PC-3 (cell line): ENCODE measurements around the gene ENO4. TPM values are rescaled to one million over a fixed set of nuclear protein-coding genes. Genes with fewer than 3 reads are reported as not detected.

ENCODE experiments used
- ATAC-seq: fragments of 200-7000 bp; cut with Tn5 transposase; 2 replicates; pipeline ENCODE4 v1.9.1; 2020; ENCODE audit warnings: mild to moderate bottlenecking, moderate library complexity
- BruUV-seq: library from RNA; stranded (reverse); fragments of 400-500 nt; replicated peaks from 2 replicates; lab custom pipeline; 2021; lab: Mats Ljungman, UMichigan
- CTCF ChIA-PET: fragments of 300-600 bp; sonication (Branson Sonifier 250); formaldehyde crosslinking; loops from one replicate; lab custom pipeline; 2022; ENCODE audit warnings: antibody characterized with exemption; lab: Charles Lee
- POLR2A ChIA-PET: fragments of 300-600 bp; sonication (Branson Sonifier 250); formaldehyde crosslinking; loops from one replicate; lab custom pipeline; 2022; ENCODE audit warnings: antibody characterized with exemption; ENCODE audit not compliant: unreplicated experiment; lab: Charles Lee
- DNase-seq: peaks from one replicate; pipeline ENCODE4 v3.0.0-alpha.2; 2015
- H2AFZ ChIP-seq: fragments of 300-600 bp; sonication (generic); 2 replicates; pipeline ENCODE4 v1.6.0; 2016; ENCODE audit warnings: antibody characterized with exemption, low read length
- H3F3A ChIP-seq: fragments of 300-600 bp; sonication (generic); one replicate; pipeline ENCODE4 v1.6.0; 2017; ENCODE audit warnings: antibody characterized with exemption, low read length, control low read depth, mild to moderate bottlenecking; ENCODE audit not compliant: unreplicated experiment
- H3K27ac ChIP-seq: fragments of 300-600 bp; sonication (generic); 2 replicates; pipeline ENCODE4 v1.5.1; 2016; ENCODE audit warnings: mild to moderate bottlenecking, low read length
- H3K27me3 ChIP-seq: fragments of 300-600 bp; sonication (generic); 2 replicates; pipeline ENCODE4 v1.6.1; 2016; ENCODE audit warnings: low read length, mixed read lengths
- H3K36me3 ChIP-seq: fragments of 300-600 bp; sonication (generic); 2 replicates; pipeline ENCODE4 v1.6.1; 2016; ENCODE audit warnings: low read depth, mixed run types, low read length, mixed read lengths
- H3K4me1 ChIP-seq: fragments of 300-600 bp; sonication (generic); 2 replicates; pipeline ENCODE4 v1.5.1; 2016; ENCODE audit warnings: low read length; ENCODE audit not compliant: insufficient read depth
- H3K4me2 ChIP-seq: fragments of 300-600 bp; sonication (generic); 2 replicates; pipeline ENCODE4 v1.6.0; 2016; ENCODE audit warnings: low read length
- H3K4me3 ChIP-seq: fragments of 300-600 bp; sonication (generic); 2 replicates; pipeline ENCODE4 v1.5.1; 2016; ENCODE audit warnings: mild to moderate bottlenecking, low read length, mixed read lengths
- H3K79me2 ChIP-seq: fragments of 300-600 bp; sonication (generic); 2 replicates; pipeline ENCODE4 v1.6.1; 2017; ENCODE audit warnings: low read length, mixed read lengths
- H3K9ac ChIP-seq: fragments of 300-600 bp; sonication (generic); 2 replicates; pipeline ENCODE4 v1.6.0; 2016; ENCODE audit warnings: mild to moderate bottlenecking, low read length
- H3K9me2 ChIP-seq: fragments of 300-600 bp; sonication (generic); replicated peaks from 2 replicates; pipeline ENCODE4 v1.6.1; 2016; ENCODE audit warnings: mixed run types, low read length, mixed read lengths
- H3K9me3 ChIP-seq: fragments of 300-600 bp; sonication (generic); 2 replicates; pipeline ENCODE4 v1.6.1; 2016; ENCODE audit warnings: low read length, mixed read lengths
- H4K20me1 ChIP-seq: fragments of 300-600 bp; sonication (generic); 2 replicates; pipeline ENCODE4 v1.6.1; 2016; ENCODE audit warnings: low read length, mixed read lengths
- EZH2 ChIP-seq: fragments of 300-600 bp; sonication (generic); IDR thresholded peaks from one replicate; pipeline ENCODE4 v1.6.1; 2017; ENCODE audit warnings: antibody characterized with exemption, mild to moderate bottlenecking, low read length; ENCODE audit not compliant: unreplicated experiment
- EZH2phosphoT487 ChIP-seq: fragments of 300-600 bp; sonication (generic); IDR thresholded peaks from 2 replicates; pipeline ENCODE4 v1.6.1; 2018; ENCODE audit warnings: mild to moderate bottlenecking, antibody characterized with exemption, low read length, borderline replicate concordance
- intact Hi-C: fragments of 100-400 bp; cut with micrococcal nuclease; formaldehyde crosslinking; loops from 2 replicates; pipeline ENCODE4 v1.9.0; 2023
- total RNA-seq: library from RNA; depleted of rRNA; stranded (reverse); fragments of >200 nt; gene quantifications from 2 replicates; pipeline ENCODE4 v1.2.3, GENCODE V29; 2014
- TF ChIP-seq, protein P1 (sequence below): fragments of 300-600 bp; sonication (generic); conservative IDR thresholded peaks from 2 replicates; pipeline ENCODE4 v1.5.1; 2017; ENCODE audit warnings: antibody characterized with exemption, low read depth, mild to moderate bottlenecking, low read length

The ENO4 gene
- total RNA-seq, 1 experiment from 2014 or later, result not detected

DNA sequence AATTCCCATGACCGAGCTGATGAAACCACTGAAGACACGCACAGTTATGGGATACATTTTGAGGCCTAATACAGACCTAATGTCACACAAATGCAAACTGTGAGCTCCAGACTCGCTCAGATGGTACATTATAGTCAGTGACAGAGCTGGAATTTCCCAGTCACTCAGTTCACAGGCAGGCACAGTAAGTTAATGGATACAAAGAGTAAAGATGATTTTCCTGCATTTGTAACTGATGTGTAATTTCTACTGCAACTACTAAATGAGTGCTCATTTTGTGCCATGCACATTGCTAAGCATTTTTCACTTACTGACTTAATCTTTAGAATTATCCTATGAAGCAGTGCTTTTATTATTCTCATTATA is 56.5 kb downstream of the ENO4 start:
- CTCF ChIA-PET, result no interaction called here
- H3K9me2 ChIP-seq, result no peaks in the 10 kb centered on the region
- no peak overlapping the region for H2AFZ ChIP-seq
- intact Hi-C loops, result no loop called here
- peaks cover 9% of the 10 kb centered on the region; the same call in 1 of the 2 replicates for H3K36me3 ChIP-seq
- no peaks in the 10 kb centered on the region for H3K27me3 ChIP-seq
- H4K20me1 ChIP-seq, result no peaks in the 10 kb centered on the region
- no peaks in the 10 kb centered on the region for H3K9me3 ChIP-seq
- no peaks in the 10 kb centered on the region for H3K79me2 ChIP-seq
- TF ChIP-seq EZH2phosphoT487 (no peak), EZH2 (no peak)
- TF ChIP-seq, protein P1, sequence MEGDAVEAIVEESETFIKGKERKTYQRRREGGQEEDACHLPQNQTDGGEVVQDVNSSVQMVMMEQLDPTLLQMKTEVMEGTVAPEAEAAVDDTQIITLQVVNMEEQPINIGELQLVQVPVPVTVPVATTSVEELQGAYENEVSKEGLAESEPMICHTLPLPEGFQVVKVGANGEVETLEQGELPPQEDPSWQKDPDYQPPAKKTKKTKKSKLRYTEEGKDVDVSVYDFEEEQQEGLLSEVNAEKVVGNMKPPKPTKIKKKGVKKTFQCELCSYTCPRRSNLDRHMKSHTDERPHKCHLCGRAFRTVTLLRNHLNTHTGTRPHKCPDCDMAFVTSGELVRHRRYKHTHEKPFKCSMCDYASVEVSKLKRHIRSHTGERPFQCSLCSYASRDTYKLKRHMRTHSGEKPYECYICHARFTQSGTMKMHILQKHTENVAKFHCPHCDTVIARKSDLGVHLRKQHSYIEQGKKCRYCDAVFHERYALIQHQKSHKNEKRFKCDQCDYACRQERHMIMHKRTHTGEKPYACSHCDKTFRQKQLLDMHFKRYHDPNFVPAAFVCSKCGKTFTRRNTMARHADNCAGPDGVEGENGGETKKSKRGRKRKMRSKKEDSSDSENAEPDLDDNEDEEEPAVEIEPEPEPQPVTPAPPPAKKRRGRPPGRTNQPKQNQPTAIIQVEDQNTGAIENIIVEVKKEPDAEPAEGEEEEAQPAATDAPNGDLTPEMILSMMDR, result no peak
- no peak overlapping the region for H3K4me3 ChIP-seq
- no peak overlapping the region for H3K4me2 ChIP-seq
- no peak overlapping the region for H3K27ac ChIP-seq
- ATAC-seq (no peak), DNase-seq (no peak)
- no peaks in the 10 kb centered on the region for H3F3A ChIP-seq
- H3K4me1 ChIP-seq, result no peaks in the 10 kb centered on the region
- POLR2A ChIA-PET, result no interaction called here
- no peak overlapping the region for H3K9ac ChIP-seq
- no TSS peak for BruUV-seq

DNA sequence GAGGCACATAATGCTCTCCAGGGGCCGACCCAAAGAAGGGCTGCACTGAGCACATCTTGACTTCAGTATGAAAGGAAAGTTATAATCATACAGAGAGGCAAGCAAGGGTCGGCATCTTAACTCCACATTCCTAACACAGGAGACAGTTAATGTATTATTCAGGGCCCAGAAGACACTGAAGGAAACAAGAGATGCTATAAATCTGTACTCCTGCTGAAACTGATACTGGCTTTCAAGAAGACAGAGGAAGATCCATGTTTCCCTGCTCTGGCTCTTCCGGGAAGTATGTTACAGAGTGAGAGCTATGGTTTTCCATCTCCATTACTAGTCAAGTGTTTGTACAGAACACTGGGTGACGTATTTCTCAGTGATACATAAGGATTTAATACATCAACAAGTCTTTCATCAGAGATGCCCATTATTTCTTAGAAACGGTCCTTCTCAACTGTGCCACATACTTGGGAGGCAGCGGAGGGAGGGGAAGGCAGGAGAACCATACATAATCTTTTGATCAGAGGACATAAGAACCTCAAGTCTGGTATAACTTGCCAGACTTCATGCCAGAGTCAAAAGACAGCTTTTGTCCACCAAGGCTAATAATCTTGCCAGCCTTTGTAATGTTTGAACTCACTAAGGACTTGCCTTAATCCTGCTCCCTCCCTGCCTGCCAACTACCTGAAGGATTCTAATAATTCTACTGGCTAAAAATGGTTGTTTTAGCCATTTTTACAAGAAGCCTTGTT is 58.1 kb downstream of the ENO4 start:
- Histone ChIP-seq H3K27me3 (no peaks in the 10 kb centered on the region), H3K79me2 (no peaks in the 10 kb centered on the region), H2AFZ (no peak overlapping the region), H3K27ac (no peak overlapping the region), H4K20me1 (no peaks in the 10 kb centered on the region), H3K36me3 (peaks cover 9% of the 10 kb centered on the region), H3K4me2 (no peak overlapping the region), H3K4me1 (no peaks in the 10 kb centered on the region), H3K9me2 (no peaks in the 10 kb centered on the region), H3K9ac (no peak overlapping the region), H3K9me3 (no peaks in the 10 kb centered on the region), H3F3A (no peaks in the 10 kb centered on the region), H3K4me3 (no peak overlapping the region)
- BruUV-seq, result no TSS peak
- ATAC-seq (no peak), DNase-seq (no peak)
- intact Hi-C loops, result no loop called here
- CTCF ChIA-PET, result no interaction called here
- POLR2A ChIA-PET, result no interaction called here
- TF ChIP-seq, protein P1, result no peak
- no peak for TF ChIP-seq EZH2
- no peak for TF ChIP-seq EZH2phosphoT487

DNA sequence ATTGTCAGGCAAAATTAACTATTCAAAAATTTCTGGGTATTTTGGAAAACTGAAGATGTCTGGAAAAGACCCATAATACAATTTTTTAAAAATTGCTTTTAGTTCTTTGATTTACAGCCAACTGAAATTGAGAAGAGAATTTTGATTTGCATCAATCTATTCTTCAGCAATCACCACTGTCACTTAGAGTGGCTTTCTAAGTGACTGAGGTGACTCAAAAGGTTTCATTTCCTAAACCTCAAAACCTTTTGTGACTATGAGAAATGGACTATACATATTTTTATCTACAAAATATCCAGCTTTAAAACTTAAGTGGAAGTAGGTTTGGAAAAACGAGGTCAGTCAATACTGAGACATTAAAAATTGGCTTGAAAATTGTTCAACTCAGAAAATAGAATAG is 60.0 kb downstream of the ENO4 start:
- POLR2A ChIA-PET, result no interaction called here
- CTCF ChIA-PET, result no interaction called here
- Histone ChIP-seq H3K9me3 (no peaks in the 10 kb centered on the region), H3K36me3 (peaks cover 11% of the 10 kb centered on the region), H4K20me1 (no peaks in the 10 kb centered on the region), H3K4me3 (no peak overlapping the region), H3K79me2 (no peaks in the 10 kb centered on the region), H3K4me2 (no peak overlapping the region), H3K27ac (no peak overlapping the region), H3F3A (no peaks in the 10 kb centered on the region), H2AFZ (no peak overlapping the region), H3K27me3 (no peaks in the 10 kb centered on the region), H3K9ac (no peak overlapping the region), H3K4me1 (no peaks in the 10 kb centered on the region), H3K9me2 (no peaks in the 10 kb centered on the region)
- no TSS peak for BruUV-seq
- TF ChIP-seq EZH2, result no peak
- TF ChIP-seq EZH2phosphoT487, result no peak
- TF ChIP-seq, protein P1, result no peak
- ATAC-seq (no peak), DNase-seq (no peak)
- intact Hi-C loops, result no loop called here
